GM21515 (cell line): ENCODE results near the gene SNX1.
A peak's percentile ranks its signal among the peaks of the same experiment; 100 is the strongest.
"Not testable (repeated sequence)": the region's sequence is repeated elsewhere in the genome, so short reads cannot be mapped to it uniquely, and the experiment has no call there.

ENCODE experiments used
- ATAC-seq: cut with Tn5 transposase; IDR thresholded peaks from one replicate; pipeline ENCODE4 v1.9.1; 2021; ENCODE audit not compliant: unreplicated experiment

SNX1 gene, protein sequence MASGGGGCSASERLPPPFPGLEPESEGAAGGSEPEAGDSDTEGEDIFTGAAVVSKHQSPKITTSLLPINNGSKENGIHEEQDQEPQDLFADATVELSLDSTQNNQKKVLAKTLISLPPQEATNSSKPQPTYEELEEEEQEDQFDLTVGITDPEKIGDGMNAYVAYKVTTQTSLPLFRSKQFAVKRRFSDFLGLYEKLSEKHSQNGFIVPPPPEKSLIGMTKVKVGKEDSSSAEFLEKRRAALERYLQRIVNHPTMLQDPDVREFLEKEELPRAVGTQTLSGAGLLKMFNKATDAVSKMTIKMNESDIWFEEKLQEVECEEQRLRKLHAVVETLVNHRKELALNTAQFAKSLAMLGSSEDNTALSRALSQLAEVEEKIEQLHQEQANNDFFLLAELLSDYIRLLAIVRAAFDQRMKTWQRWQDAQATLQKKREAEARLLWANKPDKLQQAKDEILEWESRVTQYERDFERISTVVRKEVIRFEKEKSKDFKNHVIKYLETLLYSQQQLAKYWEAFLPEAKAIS

DNA sequence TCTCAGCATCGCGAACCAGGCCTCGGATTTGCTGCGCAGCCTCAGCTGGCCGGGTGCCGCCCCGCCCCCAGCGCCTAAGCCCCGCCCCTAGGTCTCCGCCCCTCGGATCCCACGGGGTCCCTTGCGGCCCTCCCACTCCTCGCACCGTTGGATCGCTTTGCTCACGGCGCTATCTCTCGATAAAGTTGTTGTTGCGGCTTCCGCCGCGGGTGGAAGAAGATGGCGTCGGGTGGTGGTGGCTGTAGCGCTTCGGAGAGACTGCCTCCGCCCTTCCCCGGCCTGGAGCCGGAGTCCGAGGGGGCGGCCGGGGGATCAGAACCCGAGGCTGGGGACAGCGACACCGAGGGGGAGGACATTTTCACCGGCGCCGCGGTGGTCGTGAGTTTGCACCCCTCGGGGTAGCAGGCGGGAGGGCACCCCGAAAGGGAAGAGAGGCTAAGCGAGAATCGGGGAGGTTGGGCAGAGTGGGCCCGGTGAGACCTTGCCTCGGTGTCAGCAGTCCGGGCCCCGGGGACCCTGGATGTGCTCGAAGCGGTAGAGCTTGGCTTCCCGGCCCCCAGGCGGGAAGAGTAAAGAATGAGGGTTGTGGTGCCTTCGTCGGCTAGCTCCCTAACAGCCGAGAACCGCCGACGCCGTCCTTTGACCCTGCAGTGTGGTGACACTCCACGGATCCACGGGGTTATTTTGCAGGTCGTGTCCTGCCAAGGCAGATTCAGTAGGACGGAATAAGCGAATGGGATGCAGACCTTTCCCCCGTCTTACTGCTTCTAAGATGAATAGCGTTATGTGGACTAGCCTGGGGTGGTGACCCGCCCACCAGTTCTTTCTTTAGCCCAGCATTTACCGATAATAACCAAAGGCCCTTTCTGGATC is at the start of gene SNX1:
SNX1 (plus strand) TSS at position 188 of the 873 bp plus-strand sequence; CDS start at position 220, 32 bp downstream.
- ATAC-seq, result peak; percentile 51

DNA sequence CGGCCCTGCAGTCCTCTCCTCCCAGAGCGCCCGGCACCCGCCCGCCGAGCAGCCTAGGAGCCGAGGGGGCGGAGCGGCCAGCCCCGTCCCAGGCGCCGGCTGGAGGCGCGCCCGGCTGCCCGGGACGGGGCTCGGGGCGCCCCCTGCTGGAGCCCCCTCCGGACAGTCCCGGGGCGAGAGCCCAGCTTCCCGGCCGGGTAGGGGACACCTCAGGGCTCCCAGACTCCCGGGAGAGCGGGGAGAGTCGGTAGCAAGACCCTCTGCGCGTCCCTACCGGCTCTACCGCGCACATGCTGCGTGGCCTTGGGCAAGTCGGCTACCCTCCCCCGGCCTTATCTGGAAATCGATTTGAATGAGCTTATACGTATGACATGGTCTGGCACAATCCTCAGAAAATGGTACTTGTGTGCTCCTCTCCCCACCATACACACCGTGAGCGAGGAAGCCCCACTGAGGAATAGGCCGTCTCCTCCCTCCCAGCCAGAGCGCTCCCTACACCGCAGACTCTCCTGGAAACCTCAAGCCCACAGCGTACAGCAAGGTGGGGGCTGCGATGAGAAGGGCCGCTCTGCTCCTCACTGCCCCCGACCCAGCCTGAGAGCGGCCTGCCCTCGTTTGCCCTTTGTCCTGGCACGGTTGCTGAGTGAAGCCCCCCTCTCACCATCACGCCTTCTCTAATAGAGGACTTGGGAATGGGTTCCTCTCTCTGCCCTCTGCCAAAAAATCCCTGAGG is 49.2 kb upstream of the SNX1 start, which contains the start of gene DAPK2:
DAPK2 (minus strand) TSS at position 65 of the 733 bp plus-strand sequence. CDS start 6,224 bp downstream, outside the sequence.
- ATAC-seq, result peak; percentile 62

DNA sequence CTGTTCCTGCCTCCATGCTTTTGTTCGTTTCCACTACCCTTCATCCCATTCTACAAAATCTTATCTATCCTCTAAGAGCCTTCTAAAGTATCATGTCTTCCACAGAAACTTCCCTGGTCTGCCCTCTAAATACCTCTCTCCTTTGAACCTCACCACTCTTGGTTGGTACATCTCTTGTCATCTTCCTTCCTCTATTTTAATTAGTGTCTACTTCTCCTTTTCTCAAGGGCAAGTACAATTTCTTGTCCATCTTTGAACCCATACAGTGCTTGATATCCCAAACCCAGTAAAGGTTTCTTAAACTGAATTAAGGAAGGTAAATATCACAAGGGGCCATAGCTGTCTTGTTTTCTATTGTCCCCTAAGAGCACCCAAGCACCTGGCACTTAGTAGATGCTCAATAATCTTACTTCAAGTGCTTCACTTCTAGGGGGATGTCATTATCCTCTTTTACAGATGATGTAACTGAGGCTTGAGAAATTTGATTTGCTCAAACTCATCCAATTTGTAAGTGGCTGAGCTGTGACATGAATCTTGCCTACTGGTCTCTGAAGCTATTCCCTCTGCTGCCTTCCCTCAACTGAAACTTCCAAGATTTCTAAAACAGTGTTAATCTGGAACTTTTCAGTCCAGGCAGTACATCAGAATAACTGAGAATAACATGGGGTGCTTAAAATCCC is 46.9 kb upstream of the SNX1 start:
- ATAC-seq, result no peak

DNA sequence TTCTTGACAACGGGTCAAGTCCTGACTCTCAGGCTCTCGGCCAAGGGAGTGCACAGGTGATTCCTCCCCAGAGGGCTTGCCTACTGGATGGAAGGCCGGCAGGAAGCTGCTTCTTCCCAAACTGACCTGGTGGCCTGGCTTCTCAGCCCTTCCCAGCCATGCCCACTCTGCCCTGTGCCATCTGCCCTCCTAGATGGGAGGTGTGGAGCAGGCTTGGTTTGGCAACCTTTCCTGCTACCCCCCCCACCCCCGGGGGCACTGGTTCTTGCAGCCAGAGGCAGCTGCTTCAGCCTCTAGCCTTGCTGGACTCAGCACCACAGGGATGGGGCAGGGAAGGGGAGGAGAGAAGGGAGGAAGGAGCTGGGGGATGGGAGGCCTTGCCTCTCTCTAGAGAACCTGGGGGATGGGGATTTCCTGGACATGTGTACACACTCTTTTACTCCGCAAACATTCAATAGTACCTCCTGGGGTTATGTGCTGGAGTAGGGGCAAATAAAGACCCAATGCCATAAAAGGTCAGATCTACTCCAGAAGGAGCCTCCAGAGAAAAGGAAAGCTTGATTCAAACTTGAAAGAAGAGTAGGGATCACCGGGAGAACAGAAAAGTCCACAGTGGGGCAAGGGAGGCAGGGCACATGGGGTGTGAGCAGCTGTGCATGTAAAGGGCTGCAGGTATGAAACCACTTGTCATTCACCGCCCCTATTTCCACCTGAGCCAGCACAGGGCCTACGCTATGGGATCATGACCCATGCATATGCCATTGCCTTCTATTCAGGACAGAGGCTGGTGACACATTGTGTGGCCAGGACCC is 45.3 kb upstream of the SNX1 start:
- ATAC-seq, result no peak

DNA sequence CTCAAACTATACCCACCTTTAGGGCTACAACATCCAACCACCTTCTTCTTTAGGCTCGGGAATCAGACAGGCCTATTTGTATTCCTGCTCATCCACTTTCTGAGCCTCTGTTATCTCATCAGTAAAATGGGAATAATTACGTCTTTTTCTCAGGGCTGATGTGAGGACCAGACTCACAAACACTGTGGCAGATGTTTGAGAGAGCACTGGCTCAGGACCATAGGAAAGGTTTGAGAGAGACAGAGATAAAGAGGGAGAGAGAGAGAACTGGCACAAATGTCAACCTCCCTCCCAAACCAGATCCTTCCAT is 44.7 kb upstream of the SNX1 start:
- no peak for ATAC-seq

DNA sequence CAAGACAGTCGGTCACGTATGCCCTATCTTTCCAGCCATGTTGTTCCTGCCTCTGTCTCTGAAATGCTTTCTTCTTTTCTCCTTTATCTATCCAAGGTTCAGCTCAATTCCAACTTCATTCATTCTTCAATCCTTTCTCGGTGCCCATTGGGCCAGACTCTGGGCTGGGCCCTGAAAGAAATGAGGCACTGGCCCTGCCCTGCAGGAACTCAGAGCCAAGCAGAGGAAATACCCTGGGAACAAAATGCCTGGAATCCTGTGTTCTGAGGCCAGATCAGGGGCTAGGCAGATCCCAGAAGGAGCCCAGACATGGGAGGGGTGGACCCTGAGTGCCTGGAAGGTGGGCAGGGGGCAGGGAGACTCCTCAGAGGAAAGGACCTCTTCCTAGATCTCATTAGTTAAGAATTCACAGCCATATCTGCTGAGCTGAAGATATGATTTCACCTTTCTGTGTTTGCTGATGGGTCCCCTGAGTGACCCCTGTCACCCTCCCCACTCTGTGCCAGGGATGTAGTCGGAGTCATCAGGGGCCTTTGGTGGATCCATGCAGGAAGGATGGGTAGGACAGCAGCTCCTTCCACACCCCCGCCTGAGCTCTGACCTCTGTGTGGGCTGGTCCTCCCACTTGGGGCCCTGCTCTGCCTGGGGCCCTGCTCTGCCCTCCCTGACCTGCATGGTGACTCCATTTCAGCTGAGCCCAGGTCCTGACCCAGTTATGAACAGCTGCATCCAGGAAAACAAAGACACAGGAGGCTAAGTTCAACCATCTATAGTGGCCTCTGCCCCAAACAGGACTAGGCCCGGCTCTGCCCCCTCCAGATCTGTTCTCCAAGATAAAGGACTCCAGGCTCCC is 44.1 kb upstream of the SNX1 start:
- ATAC-seq, result no peak

DNA sequence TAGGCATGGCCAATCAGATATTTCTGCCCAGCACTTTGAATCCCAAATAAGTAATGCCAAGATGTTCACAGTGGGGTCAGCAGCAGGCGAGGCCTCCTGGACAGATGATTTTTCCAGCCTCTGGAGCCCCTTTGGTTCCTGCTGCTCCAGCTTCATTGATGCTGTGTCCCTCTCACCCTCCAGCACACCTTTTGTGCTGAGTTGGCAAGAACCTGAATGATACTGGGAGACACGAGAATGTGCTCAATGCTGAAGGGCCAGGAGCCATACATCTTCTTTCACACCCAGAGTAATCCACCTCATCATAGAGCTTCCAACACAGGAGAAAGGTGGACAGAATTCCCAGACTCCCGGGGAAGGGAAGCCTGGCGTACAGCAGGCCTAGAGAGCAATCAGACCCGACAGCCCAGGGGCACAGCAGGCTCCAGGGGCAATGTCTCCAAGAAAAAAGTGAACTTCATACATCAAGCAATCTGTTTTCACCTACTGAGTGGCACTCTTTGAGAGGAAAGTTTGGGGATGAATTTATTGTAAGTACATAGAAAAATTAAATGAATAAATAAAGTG is 42.8 kb upstream of the SNX1 start:
- no peak for ATAC-seq

DNA sequence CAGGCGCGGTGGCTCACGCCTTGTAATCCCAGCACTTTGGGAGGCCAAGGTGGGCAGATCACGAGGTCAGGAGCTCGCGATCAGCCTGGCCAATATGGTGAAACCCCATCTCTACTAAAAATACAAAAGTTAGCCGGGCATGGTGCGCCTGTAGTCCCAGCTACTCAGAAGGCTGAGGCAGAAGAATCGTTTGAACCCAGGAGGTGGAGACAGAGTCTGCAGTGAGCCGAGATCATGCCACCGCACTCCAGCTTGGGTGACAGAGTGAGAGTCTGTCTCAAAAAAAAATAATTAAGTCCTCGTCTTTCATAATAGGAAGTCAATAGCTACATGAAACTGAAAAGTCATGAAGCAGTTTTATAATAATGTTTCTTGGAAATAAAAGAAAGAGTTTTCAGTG is 42.1 kb upstream of the SNX1 start:
- not testable (repeated sequence) for ATAC-seq

DNA sequence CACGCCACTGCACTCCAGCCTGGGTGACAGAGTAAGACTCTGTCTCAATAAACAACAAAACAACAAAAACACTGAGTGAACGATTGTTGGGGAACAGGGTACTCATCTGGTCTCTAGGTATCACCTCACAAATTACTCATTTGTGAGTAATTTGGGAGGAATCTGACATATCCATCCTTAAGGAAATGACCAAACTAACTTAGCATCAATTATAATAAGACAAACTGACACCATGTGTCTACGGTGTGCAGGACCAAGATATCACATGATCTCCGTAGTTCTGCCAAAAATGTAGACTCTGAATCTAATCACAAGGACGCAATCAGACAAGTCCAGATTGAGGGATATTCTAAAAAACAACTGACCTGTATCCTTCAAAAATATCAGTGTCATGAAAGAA is 37.5 kb upstream of the SNX1 start:
- ATAC-seq, result no peak

DNA sequence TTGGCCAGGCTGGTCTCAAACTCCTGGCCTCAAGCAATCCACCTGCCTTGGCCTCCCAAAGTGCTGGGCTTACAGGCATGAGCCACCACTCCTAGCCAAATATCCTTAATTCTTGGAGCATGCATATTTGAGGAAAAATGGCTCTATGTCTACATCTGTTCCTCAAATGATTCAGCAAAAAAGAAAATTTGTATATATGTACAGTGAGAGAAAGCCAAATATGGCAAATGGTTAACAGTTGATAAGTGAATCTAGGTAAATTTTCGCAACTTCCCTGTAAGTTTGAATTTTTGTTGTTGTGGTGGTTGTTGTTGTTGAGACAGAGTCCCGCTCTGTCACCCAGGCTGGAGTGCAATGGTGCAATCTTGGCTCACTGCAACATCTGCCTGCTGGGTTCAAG is 36.7 kb upstream of the SNX1 start:
- not testable (repeated sequence) for ATAC-seq

DNA sequence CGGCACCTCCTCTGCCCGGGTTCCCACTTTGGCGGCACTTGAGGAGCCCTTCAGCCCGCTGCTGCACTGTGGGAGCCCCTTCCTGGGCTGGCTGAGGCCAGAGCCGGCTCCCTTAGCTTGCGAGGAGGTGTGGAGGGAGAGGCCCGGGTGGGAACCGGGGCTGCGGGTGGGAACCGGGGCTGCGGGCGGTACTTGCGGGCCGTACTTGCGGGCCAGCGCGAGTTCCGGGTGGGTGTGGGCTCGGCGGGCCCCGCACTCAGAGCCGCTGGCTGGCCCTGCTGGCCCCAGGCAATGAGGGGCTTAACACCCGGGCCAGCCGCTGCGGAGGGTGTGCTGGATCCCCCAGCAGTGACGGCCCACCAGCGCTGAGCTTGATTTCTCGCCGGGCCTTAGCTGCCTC is 35.1 kb upstream of the SNX1 start:
- no peak for ATAC-seq

DNA sequence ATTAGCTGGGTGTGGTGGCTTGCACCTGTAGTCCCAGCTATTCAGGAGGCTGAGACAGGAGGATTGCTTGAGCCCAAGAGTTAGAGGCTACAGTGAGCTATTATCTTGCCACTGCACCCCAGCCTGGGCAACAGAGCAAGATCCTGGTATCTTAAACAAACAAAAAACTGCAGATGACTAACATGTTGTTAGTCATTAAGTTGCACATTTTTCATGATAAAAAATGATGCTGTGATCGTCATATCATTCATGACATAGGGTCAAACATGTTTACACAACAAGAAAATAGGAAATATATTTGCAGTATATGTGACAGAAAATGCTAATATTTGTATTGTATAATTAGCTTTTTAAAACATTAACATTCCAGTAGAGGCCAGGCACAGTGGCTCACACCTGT is 29.3 kb upstream of the SNX1 start:
- ATAC-seq, result no peak

DNA sequence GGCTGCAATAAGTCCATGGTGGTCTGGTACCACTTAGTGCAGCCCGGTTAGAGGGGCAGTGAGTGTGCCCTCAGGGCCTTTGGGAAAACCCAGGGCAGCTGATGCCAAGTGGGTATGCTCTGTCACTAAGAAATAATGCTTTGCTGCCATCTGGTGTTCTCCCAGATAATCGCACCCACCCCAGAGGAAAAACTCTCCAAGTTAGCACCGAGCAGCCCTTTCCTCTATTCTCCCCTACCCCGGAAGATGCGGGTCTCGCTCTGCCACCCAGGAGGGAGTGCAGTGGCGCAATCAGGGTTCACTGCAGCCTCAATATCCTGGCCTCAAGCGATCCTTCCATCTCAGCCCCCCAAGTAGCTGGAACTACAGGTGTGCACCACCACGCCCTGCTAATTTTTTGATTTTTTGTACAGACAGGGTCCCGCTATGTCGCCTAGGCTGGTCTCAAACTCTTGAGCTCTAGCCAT is 28.2 kb upstream of the SNX1 start:
- no peak for ATAC-seq

DNA sequence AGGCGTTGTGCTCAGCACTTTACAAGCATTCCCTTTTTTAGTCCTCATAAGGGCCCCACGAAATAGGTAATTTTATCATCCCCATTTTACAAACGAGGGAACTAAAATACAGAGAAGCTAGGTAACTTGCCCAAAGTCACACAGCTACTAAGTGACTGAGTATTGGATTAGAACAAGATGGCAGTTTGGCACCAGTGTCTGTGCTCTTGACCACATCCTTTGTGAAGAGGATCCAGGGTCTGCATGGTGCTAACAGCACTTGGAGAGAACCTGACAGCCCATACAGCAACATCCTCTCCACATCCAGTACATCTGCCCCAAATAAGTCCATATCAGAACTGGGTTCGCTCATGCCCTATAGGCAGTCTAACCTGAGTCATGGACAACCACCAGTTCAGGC is 27.6 kb upstream of the SNX1 start:
- ATAC-seq, result no peak

DNA sequence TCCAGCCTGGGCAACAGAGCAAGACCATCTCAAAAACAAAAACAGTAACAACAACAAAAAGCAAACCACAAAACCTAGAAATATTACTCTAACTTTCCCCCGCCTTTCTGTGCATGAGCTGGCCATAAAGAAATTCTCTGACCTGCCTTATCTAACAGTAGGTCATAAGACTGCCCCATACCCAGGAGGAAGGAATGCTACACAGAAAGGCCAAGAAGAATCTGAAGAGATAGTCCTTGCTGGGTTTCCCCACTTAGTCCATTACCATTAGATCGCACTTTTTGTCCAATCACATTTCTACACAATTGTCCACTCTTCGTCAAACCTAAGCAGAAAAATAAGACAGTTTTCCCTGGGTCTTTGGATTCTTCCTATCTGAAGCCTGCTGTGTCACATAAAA is 25.7 kb upstream of the SNX1 start:
- ATAC-seq, result no peak

DNA sequence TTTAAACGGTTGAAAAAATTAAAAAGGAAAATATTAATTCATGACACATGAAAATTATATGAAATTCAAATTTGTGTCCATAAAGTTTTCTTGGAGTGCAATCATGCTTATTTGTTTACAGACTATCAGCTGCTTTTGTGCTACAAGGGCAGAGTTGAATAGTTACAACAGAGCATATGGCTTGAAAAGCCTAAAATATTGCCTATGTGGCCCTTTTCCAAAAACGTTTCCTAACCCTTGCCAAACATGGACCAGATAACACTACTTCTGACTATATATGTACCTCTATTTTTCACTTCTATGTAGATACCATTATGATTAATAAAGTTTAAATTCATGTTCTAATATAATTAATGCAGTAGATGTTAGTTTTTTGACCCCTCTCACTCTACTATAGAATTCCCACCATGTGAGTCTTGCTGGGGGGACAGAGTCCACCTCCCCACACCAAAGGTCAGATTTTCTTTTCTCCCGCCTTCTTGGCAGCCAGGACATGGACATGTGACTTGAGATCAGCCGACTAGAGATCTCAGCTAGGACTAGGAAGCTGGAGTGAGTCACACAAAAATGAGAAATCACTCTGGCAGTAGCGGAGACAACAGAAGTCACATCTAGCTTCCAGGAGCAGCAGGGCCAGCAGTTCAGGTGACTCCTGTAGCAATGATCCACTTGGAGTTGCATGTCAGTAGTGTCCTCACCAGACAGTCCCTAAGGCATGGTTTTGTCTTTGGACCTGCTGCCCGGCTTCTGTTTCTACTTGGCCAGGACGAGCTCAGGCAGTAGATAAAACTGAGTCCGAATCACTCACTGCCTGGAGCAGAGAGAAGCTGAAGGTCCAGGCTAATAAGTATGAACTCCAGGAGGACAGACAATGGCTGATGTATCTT is 24.6 kb upstream of the SNX1 start:
- no peak for ATAC-seq

DNA sequence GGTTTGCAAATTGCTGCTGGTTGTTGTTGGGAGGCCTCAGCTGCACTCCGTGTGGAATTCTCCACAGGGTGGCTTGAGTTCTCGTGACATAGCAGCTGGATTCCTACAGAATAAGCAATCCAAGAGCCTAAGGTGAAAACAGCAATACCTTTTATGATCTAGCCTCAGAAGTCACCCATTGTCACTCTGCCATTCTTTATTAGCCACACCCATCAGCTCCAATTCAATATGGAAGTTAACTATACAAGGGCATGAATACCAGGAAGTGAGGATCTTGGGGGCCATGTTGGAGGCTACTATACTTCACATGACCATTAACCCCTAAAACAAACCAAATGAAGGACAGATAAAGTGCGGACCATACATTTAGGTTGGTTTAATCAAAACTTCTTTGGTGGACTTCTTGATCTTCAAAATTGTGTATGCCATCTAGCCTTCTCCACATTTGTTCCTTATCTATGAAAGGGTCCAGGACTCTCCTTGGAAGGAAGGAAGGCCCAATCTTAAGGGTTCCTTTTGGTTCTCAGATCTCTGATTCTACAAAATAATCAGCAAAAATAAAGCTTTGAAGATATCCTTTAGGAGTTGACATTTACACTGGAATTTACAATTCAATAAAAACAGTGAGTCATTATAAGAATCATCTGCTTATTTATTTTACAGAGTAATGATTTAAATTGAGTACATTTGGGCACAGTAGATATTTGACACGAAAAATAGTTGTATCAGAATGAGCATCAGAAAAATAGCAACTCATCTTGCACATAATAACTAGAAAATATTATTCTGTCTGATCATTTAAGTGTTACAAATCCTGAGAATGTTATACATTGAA is 23.6 kb upstream of the SNX1 start:
- ATAC-seq, result no peak
